Glutamatergic neuron (in vitro differentiated cells): Measurements from ENCODE around the gene OR1F1. TPM values are rescaled to one million over a fixed set of nuclear protein-coding genes. Genes with fewer than 3 reads are reported as not detected.

ENCODE experiments used
- DNase-seq: peaks from one replicate; pipeline ENCODE4 v3.0.0; 2022
- H3K27ac Mint-ChIP-seq: one replicate; pipeline ENCODE4 v1.8.0; 2020; ENCODE audit warnings: mild to moderate bottlenecking, mixed read lengths, inconsistent platforms; ENCODE audit not compliant: unreplicated experiment
- H3K27me3 Mint-ChIP-seq: one replicate; pipeline ENCODE4 v1.8.0; 2020; ENCODE audit warnings: mild to moderate bottlenecking, moderate library complexity, mixed read lengths, inconsistent platforms; ENCODE audit not compliant: unreplicated experiment
- H3K36me3 Mint-ChIP-seq: one replicate; pipeline ENCODE4 v1.8.0; 2020; ENCODE audit warnings: mild to moderate bottlenecking, mixed read lengths, inconsistent platforms; ENCODE audit not compliant: unreplicated experiment
- H3K4me1 Mint-ChIP-seq: one replicate; pipeline ENCODE4 v1.8.0; 2020; ENCODE audit warnings: mild to moderate bottlenecking, low read depth, mixed read lengths, inconsistent platforms; ENCODE audit not compliant: unreplicated experiment
- H3K4me3 Mint-ChIP-seq: one replicate; pipeline ENCODE4 v1.8.0; 2020; ENCODE audit warnings: mild to moderate bottlenecking, mixed read lengths, inconsistent platforms; ENCODE audit not compliant: unreplicated experiment
- H3K9me3 Mint-ChIP-seq: one replicate; pipeline ENCODE4 v1.8.0; 2020; ENCODE audit warnings: mild to moderate bottlenecking, moderate library complexity, mixed read lengths, inconsistent platforms; ENCODE audit not compliant: unreplicated experiment
- total RNA-seq: library from RNA; stranded (reverse); fragmentation: NEBNext Ultra II Directional; extraction: Animal tissue kit (Norgen Biotek cat#: 25700); gene quantifications from one replicate; pipeline ENCODE4 v1.2.1, GENCODE V29; 2021; ENCODE audit not compliant: unreplicated experiment
- TF ChIP-seq, protein P1 (sequence below): fragments of 200-600 bp; sonication (generic); IDR thresholded peaks from one replicate; pipeline ENCODE4 v1.5.0; 2021; ENCODE audit not compliant: partially characterized antibody, unreplicated experiment

The OR1F1 gene
- total RNA-seq, 1 donor from 2014 or later, result not detected

DNA sequence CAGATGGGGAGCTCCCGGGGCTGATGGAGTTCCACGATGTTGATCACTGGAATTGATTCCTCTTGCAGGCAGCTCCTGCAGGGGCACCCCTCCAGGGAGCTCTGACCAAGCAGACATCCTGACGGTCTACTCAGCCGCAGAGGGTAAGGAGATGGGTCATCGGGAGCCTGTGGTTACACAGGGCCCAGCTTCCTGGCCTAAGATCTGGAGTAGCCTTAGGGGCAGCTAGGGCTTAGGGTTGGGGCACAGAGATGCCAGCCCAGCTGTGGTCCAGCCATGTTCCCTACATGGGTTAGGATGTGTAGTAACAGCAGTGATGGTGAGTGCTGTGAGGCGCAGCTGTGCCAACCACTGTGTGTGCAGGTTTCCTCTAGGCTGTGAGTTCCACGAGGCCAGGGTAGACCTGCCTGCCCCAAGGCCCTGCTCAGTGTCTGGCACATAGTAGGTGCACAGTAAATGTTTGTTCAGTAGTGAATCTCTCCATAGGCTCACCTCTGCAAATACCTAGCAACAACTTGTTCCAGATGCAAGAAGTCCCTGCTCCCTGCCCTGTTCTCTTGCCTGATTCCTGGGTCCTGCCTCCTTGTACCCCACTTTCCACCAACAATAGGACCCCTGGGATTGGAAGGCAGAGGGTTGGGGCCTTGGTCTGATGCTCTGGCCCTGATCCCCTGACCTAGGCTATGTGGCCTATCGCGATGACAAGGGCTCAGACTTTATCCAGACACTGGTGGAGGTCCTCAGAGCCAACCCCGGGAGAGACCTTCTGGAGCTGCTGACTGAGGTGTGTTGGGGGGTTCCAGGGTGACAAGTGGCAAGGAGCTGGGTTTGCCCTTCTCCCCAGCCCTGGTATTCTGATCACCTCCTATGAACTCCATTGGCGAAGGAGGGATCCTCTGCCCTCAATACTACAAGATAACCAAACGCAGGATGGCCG, 39.5 kb upstream of the OR1F1 start:
- Mint-ChIP-seq H3K4me3 (peak overlapping the region; percentile 49), H3K4me1 (peaks cover 10% of the 10 kb centered on the region), H3K9me3 (peaks cover 26% of the 10 kb centered on the region), H3K36me3 (no peaks in the 10 kb centered on the region), H3K27me3 (peaks cover 29% of the 10 kb centered on the region), H3K27ac (no peak overlapping the region)
- TF ChIP-seq, protein P1, sequence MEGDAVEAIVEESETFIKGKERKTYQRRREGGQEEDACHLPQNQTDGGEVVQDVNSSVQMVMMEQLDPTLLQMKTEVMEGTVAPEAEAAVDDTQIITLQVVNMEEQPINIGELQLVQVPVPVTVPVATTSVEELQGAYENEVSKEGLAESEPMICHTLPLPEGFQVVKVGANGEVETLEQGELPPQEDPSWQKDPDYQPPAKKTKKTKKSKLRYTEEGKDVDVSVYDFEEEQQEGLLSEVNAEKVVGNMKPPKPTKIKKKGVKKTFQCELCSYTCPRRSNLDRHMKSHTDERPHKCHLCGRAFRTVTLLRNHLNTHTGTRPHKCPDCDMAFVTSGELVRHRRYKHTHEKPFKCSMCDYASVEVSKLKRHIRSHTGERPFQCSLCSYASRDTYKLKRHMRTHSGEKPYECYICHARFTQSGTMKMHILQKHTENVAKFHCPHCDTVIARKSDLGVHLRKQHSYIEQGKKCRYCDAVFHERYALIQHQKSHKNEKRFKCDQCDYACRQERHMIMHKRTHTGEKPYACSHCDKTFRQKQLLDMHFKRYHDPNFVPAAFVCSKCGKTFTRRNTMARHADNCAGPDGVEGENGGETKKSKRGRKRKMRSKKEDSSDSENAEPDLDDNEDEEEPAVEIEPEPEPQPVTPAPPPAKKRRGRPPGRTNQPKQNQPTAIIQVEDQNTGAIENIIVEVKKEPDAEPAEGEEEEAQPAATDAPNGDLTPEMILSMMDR, result no peak
- no peak for DNase-seq

DNA sequence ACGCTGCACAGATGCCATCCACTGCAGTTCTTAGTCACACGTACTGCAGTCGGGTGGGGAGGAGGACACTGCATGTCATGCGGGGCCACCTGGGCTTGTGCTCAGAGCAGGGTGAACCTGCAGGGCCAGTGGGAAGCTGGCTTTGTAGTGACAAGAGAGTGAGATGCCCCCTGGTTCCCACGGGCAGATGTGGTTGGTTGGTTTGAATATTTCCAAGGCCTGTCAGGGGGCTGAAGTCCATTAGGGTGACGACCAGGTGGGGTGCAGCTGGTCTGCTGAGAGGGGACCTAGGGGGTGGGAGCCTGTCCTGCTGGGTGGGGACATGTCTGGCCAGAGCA, 38.8 kb upstream of the OR1F1 start:
- no peak for DNase-seq
- peaks cover 8% of the 10 kb centered on the region for H3K4me1 Mint-ChIP-seq
- peaks cover 28% of the 10 kb centered on the region for H3K27me3 Mint-ChIP-seq
- H3K9me3 Mint-ChIP-seq, result peaks cover 24% of the 10 kb centered on the region
- TF ChIP-seq, protein P1, result no peak
- no peaks in the 10 kb centered on the region for H3K36me3 Mint-ChIP-seq
- no peak overlapping the region for H3K27ac Mint-ChIP-seq
- peak overlapping the region; percentile 49 for H3K4me3 Mint-ChIP-seq

DNA sequence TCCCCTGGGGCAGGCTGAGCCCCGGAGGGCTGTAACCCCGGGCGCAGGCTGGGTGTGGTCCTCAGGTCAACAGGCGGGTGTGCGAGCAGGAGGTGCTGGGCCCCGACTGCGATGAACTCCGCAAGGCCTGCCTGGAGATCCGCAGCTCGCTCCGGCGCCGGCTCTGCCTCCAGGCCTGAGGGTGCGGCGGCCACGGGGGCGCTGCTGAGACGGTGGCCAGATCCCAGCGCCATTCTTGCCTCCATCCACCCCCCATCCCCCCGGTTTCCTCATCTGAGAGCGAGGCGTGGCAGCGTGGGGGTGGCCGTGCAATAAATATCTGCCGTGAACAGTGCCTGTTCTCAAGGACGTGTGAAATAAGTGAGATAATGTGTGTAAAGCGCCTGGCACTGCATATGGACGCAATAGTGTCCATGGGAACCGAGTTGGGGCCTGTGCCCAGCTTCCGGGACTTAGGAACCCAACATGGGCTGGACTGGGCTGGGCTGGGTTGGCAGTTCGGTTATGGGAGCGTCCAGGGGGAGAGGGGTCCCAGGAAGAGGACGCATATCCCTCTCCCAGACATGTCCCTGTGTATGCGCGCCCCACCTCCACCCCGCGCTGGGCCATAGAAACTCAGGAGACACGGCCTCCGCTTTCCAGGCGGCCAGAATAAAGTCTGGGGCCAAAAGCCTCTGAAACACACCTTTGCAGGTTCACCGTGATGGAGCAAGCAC, 38.2 kb upstream of the OR1F1 start:
- H3K27me3 Mint-ChIP-seq, result peaks cover 29% of the 10 kb centered on the region
- peaks cover 24% of the 10 kb centered on the region for H3K9me3 Mint-ChIP-seq
- H3K27ac Mint-ChIP-seq, result peak overlapping the region; percentile 79
- H3K4me1 Mint-ChIP-seq, result peaks cover 7% of the 10 kb centered on the region
- DNase-seq, result peak; percentile 84
- TF ChIP-seq, protein P1, result peak; percentile 28
- H3K36me3 Mint-ChIP-seq, result no peaks in the 10 kb centered on the region
- H3K4me3 Mint-ChIP-seq, result peak overlapping the region; percentile 88

DNA sequence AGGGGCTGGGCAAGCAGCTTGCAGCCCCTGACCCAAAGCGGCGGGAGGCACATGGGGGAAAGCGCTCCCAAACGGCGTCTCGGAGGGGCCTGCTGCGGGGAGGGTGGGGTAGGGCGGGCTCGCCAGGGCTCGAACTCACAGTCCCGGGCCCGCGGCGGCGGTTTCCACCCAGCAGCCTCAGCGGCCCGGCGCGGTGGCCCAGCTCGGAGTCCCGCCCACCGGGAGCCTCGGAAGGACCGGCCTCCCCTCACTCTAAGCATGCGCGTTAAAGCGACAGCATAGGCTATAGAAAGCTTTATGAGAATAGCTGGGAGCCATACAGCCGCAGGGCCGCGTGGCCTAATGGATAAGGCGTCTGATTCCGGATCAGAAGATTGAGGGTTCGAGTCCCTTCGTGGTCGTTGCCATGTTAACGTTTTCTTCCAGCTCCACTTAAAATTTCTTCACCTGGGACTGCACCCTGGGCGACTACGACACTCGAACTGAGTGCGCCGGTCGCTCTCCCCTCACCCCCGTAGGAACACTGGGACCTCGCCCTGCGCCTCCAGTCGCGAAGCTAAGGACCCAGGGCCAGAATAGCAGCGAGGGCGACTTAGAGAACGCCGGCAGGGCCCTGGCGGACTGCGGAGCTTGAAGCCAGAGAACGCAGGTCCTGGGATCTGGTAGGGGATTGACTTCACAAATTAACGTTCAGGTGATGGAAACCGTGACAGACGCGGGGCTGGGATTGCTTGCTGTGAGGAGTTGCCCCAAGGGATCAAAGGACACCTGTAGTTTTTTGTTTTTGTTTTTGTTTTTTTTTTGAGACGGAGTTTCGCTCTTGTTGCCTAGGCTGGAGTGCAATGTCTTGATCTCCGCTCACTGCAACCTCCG, 37.4 kb upstream of the OR1F1 start:
- H3K9me3 Mint-ChIP-seq, result peaks cover 23% of the 10 kb centered on the region
- DNase-seq, result peak; percentile 98
- TF ChIP-seq, protein P1, result no peak

More for the DNA sequence above, 37.4 kb upstream of the OR1F1 start:
- Mint-ChIP-seq H3K27ac (peak overlapping the region; percentile 79), H3K27me3 (peaks cover 27% of the 10 kb centered on the region), H3K4me1 (peaks cover 5% of the 10 kb centered on the region), H3K4me3 (peak overlapping the region; percentile 88), H3K36me3 (no peaks in the 10 kb centered on the region)
